Subcutaneous adipose tissue (tissue), 4 donors: ENCODE data around the gene RAD51B. TPM values are rescaled to one million over a fixed set of nuclear protein-coding genes. Genes with fewer than 3 reads are reported as not detected.

Experiments used
- total RNA-seq, 4 donors: library from RNA; depleted of rRNA; stranded (reverse); fragments of >200 nt; gene quantifications; one replicate each; pipeline ENCODE4 v1.1.0, GENCODE V29; 2016
- TF ChIP-seq, protein P1 (sequence below): fragments of 450-650 bp; IDR thresholded peaks from one replicate; pipeline ENCODE4 v1.5.1; 2016; ENCODE audit warnings: low read depth, mild to moderate bottlenecking, control low read depth, antibody characterized with exemption, moderate library complexity

RAD51B gene
- total RNA-seq, 4 donors from 2014 or later = 9.7 to 24.1 (median 16.7) TPM

- TF ChIP-seq, protein P1, sequence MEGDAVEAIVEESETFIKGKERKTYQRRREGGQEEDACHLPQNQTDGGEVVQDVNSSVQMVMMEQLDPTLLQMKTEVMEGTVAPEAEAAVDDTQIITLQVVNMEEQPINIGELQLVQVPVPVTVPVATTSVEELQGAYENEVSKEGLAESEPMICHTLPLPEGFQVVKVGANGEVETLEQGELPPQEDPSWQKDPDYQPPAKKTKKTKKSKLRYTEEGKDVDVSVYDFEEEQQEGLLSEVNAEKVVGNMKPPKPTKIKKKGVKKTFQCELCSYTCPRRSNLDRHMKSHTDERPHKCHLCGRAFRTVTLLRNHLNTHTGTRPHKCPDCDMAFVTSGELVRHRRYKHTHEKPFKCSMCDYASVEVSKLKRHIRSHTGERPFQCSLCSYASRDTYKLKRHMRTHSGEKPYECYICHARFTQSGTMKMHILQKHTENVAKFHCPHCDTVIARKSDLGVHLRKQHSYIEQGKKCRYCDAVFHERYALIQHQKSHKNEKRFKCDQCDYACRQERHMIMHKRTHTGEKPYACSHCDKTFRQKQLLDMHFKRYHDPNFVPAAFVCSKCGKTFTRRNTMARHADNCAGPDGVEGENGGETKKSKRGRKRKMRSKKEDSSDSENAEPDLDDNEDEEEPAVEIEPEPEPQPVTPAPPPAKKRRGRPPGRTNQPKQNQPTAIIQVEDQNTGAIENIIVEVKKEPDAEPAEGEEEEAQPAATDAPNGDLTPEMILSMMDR = no peak
Observed at GRCh38 chr14:68539241-68539737, 719.7 kb downstream of the RAD51B start.

DNA sequence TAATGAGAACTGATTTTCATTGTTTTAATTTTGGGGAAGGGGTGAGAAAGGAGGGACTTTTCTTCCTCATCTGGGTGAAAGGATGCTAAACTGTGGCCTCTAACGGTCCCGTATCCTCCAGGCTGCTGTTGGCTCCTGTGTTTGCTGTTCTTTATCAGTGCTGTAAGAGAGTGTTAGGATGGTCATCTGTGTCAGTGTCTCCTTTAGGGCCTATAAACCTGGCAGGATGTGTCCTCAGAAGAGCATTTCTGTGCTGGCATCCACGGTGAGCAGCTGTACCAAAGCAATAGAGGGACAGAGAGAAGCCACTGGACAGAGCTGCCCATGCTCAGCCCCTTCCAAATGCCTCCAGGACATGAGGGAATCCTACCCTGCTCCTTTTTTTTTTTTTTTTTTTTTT lies 720.2 kb downstream of the RAD51B start:
- TF ChIP-seq, protein P1 = no peak

GRCh38 chr14:68541178-68541896 lies 721.8 kb downstream of the RAD51B start:
- TF ChIP-seq, protein P1 = no peak

- TF ChIP-seq, protein P1 = no peak
Observed at GRCh38 chr14:68542346-68542745, 722.8 kb downstream of the RAD51B start.

DNA sequence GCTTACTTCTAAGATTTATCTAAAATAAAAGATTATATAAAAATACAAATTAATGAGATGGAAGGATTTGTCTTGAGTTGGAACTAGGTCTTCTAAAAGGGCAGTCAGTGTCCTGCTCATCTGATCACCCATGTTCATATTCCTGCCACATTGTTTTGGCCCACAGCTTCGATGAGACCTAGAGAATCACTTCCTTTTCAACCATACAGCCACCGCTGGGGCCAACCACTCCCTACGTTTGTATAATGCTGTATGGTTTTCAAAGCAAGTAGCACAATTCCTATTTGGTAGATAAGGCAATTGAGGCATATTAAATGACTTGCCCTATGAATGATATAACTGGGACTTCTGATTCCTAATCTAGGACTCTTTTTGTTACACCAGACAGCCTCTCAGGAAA lies 723.9 kb downstream of the RAD51B start:
- TF ChIP-seq, protein P1 = no peak

- TF ChIP-seq, protein P1 = no peak
Observed at GRCh38 chr14:68544081-68544892, 724.7 kb downstream of the RAD51B start.

DNA sequence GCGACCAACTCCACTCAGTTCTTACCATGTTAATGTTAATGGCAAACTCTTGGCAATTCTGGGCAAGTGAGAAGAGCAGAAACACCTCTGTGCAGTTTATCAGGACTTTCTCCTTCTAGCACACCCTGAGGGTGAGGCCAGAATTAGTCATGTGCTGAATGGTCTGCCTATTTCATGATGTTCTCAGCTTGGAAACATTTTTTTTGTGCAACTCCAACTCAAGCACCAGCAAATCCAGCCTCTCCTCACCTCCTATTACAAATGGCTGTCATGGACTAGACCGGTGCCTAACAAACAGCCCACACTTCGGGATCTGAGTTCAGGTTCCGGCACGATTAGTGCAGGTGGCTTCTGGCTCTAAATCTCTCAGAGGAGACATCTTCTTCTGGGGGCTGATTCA lies 727.3 kb downstream of the RAD51B start:
- TF ChIP-seq, protein P1 = no peak
